Measurements from ENCODE around the gene DOCK2.
"Not testable (repeated sequence)": the region's sequence is repeated elsewhere in the genome, so short reads cannot be mapped to it uniquely, and the experiment has no call there.

The DOCK2 gene

DNA sequence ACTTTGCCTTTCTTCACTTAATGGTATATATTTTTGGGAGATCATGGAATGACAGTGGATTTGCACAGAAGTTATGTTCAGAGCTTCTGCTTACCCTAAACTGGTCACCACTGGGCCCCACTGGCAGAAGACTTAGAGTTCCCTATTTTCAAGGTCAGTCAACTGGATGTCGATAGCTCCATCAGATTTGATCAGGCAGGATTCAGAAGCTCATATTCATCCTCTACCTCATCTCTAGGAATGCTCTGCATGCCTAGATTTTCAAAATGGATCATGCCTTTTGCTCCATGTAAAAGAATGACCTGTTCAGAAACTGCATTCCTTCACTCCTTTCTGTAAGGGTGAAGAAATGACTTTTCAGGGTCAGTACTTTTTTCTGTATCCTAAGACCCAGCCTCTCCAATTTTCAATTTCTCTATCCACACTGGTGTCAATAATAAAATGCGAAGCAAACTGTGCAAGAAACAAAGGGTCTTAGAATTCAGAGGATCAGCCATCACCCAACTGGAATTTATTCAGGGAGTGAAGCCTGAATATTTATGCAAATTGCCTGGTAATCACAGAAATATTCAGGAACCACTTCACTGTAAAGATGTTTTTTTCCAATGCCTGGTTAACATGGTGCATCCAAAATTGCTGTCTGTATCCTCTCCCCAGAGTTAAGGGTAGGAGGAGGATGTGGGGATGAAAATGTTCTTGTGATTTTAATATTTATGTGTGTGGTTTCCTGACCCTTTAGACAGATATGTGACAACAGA, 125.4 kb downstream of the DOCK2 start:
- DNase-seq: no peak

GRCh38 chr5:169763376-169764017, 126.4 kb downstream of the DOCK2 start:
- DNase-seq: no peak

DNA sequence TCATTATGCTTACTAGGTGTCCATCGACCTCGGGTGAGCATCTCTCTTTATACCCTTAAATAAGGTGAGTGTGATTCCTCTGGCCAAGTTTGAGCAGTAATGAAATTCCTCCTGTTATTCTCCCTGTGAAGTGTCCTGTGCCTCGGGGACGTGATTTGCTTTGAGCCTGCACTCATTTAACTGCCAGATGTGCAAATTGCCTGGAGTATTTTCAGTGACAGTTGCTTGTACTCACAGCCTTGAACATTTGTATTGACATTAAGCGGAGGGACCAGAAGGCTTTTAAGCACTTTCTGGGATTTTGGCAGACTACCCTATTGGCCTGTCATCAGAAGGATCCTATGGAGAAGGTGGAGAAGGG, 126.9 kb downstream of the DOCK2 start:
- DNase-seq: no peak

DNA sequence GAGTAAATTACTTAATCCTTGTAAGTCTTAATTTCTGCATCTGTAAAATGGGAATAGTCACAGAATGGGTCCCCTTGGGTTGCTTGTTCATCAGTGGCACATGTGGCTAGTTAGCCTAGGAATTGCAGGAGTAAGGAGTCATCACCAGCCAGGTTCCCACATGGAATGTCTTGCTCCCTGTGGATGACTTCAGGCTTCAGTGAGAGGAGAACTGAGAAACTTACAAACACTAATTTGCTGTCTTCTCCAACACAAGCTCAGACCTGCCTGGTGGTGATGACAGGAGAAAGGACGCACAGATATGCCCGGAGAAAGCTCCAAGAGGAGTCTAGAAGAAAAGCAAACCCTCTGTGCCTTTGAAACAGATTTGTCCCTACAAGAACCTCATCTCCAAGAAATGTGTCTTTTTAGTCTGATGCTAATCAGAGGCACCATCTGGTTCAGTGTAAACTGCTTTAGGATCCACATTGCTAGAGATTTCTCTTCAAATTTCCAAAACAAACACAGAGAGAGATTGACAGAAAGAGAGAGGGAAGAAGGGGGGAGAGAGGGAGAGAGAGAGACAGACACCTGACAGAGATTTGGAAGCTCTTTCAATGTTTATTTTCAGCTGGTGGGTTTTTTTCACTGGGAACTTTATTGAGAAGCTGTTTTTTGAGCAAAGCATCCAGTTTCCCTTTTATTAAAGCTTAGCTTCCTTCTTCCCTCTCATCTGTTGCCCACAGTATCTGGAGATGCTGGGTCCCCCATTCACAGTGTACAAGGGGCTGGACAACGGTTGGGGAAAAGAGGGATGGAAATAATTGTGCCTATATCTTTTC, 128.3 kb downstream of the DOCK2 start:
- DNase-seq: no peak

- not testable (repeated sequence) for DNase-seq
Observed at GRCh38 chr5:169766943-169767342, 129.9 kb downstream of the DOCK2 start.

GRCh38 chr5:169767938-169768337, 130.9 kb downstream of the DOCK2 start:
- DNase-seq: no peak

GRCh38 chr5:169768416-169768815, 131.3 kb downstream of the DOCK2 start:
- no peak for DNase-seq

DNA sequence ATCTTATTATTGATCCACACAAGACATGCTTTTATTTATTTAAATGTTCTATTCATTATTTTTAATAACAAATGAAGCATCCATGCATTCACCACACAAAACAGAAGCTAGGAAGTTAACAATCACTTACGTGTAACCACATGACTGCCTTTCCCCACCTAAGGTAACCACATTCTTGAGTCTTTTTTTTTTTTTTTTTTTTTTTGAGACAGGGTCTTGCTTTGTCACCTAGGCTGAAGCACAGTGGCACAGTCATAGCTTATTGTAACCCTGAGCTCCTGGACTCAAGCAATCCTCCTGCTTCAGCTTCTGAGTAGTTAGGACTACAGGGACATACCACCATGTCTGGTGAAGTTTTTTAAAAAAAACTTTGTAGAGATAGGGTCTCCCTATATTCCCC, 133.0 kb downstream of the DOCK2 start:
- DNase-seq: no peak

GRCh38 chr5:169772256-169772655, 135.2 kb downstream of the DOCK2 start:
- no peak for DNase-seq

DNA sequence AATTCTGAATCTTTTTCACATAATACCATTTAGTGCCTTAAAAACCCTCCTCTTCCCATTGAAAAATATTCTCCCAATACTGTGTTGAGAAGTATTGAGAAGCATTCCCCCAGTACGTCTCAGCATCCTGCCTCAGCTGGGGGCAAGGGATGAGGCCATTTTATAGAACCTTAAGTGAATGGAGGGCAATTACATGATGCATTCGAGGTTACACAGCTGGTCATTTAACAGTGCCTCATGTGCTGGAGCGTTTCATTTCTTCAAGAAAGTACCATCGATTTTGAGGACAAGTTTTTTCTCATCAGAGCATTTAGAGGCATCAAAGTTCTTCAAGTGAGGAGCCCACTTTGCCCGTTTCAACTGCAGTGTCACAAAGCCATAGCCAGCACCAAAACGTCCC, 135.6 kb downstream of the DOCK2 start:
- DNase-seq: no peak

- no peak for DNase-seq
Observed at GRCh38 chr5:169777159-169777558, 140.1 kb downstream of the DOCK2 start.

DNA sequence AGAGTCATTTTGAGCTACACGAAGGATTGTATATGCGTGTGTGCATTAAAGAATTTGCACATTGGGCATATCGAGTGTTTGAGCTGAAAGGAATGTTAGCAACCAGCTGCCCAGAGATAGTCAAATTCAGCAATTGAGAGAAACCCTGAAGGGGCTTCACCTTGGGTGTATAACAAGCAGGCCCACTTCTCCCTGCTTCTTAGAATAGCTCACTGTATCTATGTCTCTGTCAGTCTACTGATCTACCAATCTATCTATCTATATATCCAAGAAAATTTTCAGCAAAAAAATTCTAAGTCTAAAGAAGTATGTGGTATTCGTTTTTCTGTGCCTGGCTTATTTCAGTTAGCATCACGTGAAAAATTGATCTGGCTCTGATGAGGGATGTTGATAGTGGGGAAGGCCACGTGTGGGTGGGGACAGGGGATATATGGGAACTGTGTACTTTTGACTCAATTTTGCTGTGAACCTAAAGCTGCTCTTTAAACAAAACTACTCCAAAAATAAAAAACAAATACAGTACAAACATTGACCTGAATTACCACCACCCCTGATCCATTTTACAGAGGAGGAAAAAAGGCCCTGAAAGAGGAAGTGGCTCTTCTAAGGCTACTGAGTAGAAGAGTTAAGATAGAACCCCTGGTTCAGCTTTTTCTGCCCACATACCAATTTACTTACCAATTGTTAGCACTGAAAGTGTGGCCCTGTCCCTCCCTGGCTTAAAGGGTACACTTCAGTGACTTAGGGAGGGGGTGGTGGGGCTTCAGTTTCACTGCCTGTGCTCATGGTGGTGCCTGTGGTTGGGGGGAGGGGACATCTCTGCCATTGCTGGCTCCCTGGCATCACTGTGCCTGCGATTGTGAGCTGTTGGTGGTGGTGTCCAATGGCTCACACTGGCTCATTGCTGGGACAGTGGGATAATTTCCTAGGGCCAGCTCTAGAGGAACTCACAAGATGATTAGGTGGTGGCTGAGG, 141.8 kb downstream of the DOCK2 start:
- no peak for DNase-seq

DNA sequence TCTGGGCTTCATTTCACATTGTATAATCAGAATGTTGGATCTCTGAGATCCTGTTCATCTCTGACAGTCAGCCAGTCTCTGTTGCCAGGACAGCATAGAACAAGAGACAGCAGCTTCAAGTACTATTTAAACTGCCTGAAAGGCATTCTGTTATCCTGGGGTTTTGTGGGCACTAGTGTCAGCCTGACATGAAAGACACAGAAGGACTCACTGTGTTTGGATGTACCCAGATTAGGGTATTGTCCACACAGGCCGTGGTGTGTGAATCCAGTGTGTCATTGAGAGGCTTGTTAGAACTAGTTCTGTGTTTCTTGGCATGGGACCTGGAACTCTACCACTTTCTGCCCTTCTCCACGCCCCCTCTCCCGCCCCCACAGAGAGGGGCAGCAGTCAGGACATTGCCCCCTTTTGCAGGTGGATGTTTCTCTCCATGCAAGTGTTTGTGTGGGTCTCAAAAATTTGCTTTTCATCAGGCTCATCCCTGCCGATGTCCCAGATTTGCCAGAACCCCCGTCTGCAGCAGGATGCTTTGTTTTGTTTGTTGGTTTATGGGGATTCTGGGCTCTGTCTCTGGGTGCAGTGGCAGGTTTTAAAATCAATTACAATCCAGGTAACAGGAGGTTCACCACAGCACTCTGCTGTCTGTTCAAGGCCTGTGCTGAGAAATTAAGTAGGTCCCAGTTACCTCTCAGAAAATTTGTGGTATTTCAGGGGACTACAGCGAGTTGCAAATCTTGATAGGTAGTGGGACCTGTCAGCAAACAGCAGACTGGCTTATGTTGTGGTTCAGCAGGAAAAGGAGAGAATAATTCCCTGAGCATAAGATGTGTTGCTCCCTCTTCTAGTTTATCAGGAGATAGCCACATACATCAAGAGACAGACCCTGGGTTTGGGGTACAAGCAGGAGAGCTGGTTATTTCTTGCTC, 144.6 kb downstream of the DOCK2 start:
- DNase-seq: no peak

DNA sequence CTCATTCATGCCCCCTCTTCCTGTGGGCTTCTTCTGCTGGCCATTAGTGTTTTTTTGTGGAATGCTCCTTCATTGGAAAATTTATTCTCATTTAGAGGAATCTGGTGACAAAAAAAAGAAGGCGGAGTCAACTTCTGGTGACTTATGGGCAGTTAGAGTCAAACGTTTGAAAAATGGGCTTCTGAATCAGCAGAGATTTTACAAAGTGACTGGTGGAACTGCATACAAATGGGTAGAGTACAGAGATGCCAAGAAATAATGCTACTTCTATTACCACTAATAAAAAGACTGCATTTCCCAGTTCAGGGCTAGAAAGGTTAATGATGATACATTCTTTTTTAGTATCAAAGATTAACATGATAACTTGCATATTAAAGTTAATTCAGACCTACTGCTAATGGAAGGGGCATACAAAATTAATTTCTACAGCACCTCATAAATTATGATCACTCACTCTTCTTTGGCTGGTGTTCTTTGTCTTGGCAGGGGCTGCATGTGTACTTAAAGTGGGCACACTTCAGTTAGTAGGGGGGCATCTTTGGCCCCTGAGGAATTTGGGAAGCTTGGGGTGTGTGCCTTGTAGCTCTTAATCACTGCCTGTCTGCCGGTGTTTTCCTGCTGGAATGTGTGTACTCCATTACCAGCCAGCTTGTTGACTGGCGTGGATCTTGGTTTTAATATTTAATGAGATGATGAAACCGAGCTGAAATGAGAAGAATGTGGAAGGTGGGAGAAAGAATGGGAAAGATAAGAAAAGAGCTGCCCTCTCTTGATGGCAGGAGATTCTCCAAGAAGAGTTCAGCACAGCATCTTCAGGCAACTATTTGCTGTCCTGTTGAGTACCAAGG, 148.9 kb downstream of the DOCK2 start:
- DNase-seq: no peak

DNA sequence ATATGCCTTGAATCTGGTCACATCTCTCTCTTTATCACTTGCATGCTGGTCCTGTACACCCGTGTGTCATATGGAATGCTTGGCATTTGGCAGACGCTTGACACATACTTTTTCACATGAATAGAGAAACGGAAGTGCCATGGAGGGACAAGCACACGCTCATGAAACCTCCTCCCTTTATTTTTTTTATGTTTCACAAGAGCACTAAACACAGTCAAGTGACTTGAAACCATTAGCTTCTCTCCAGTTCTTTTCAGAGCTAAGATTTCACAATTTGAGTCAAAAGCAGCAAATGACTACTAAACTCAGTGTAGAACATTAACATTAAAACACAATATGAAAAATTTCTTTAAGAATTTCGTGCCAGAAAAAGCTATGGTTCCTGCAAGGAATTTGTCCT, 151.1 kb downstream of the DOCK2 start:
- DNase-seq: no peak

- DNase-seq: no peak
Observed at GRCh38 chr5:169789417-169789940, 152.4 kb downstream of the DOCK2 start.

GRCh38 chr5:169791251-169791650, 154.2 kb downstream of the DOCK2 start:
- no peak for DNase-seq

- DNase-seq: no peak
Observed at GRCh38 chr5:169795338-169795737, 158.3 kb downstream of the DOCK2 start.

GRCh38 chr5:169796731-169797130, 159.7 kb downstream of the DOCK2 start:
- no peak for DNase-seq

DNA sequence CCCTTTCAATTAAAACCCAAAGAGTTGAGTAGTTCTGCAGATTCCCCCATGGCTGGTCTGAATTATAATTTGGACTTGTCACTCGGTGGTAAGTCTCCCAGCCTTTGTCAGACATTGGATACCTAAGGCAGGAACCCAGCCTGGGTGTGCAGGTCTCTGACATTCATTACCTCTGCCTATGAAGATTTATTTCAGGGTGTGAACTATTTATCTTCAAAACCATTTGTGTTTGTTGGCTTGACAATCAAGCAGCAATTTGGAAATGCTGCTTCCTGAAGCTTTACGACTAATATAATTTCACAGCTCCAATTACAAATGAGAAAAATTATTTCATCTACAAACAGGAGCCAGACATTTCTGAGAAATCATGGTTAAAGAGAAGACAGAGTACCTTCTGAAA, 160.5 kb downstream of the DOCK2 start:
- DNase-seq: no peak
